ENCODE measurements around the gene NRG2. TPM values are rescaled to one million over a fixed set of nuclear protein-coding genes. Genes with fewer than 3 reads are reported as not detected.

NRG2 gene
- polyA plus RNA-seq, 3 donors: 1.3 to 1.9 (median 1.7) TPM

GRCh38 chr5:139816566-139816965 lies 226.5 kb downstream of the NRG2 start:
- DNase-seq (ENCODE audit: extremely low read depth in 1 of 11, low read depth in 9 of 11, low spot score in 4 of 11): no peak

DNA sequence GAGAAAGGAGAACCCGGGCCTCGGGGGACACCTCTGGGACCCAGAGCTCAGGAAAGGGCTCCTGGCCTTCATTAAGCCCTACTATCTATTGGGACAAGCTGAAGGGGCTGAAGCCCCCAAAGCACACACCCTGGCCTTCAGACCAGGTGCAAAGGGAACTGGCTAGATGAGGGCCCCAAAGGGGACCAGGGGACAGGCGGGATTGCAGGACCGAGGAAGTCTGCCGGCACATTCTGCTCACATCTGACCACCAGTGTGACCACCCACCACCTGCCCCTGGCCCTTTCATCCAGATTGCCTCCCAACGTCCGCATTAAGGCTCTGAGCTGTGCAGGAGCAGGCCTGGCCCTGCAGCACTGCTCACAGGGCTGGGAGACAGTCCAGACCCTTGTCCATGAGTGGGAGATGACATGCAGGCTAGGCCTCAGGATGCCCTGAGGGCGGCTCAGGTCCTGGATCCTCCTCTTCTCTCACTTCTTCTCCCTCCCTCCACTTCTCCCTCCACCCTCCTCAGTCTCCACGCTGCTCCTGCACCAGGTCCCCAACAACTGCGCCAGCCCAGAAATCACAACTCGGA lies 228.3 kb downstream of the NRG2 start:
- DNase-seq (ENCODE audit: extremely low read depth in 1 of 11, low read depth in 9 of 11, low spot score in 4 of 11): no peak

DNA sequence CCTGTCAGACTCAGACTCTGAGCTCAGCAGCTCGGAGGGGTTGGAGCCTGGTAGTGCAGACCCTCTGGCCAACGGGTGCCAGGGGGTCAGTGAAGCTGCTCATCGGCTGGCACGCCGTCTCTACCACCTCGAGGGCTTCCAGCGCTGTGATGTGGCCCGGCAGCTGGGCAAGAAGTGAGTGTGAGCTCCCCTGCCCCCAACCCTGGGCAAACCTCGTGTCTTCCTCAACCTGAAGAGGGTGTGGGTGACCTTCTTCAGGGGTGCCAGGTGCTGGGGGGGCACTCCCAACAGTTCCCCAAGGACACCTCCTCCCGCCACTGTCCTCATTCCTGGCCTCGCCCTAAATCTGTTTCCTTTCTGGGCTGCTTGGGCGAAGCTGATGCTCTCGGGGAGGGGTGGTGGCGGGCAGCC lies 228.9 kb downstream of the NRG2 start:
- no peak for DNase-seq (ENCODE audit: extremely low read depth in 1 of 11, low read depth in 9 of 11, low spot score in 4 of 11)

DNA sequence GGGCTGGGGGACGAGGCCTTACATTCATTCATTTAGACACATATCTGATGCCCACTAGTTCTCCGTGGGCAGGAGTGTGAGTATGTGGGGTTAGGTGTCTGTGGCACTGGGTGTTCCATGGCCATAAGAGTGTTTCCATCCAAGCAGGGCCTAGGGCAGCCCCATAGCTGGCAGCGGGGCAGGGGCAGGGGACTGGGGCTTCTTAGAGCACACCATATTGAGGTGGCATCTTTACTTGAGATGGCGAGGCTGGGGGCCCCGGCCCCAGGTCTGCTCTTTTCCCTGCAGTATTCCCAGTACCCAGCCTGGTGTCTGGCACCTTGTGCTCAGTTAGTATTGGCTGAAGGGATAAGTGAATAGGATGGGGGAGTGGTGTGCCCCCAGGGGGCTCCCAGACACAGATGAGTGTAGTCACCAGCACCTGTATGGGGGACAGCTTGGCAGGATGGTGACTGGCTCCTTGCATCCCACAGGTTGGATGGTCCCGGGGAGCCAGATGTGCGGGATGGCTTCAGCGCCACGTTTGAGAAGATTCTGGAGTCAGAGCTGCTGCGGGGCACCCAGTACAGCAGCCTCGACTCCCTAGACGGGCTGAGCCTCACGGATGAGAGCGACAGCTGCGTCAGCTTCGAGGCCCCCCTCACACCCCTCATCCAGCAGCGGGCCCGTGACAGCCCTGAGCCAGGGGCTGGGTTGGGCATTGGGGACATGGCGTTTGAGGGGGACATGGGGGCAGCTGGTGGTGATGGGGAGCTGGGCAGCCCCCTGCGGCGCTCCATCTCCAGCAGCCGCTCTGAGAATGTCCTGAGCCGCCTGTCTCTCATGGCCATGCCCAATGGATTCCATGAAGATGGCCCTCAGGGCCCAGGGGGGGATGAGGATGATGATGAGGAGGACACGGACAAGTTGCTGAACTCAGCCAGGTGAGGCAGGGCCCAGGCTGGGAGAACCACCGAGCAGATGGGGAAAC lies 230.0 kb downstream of the NRG2 start:
- no peak for DNase-seq (ENCODE audit: extremely low read depth in 1 of 11, low read depth in 9 of 11, low spot score in 4 of 11)

DNA sequence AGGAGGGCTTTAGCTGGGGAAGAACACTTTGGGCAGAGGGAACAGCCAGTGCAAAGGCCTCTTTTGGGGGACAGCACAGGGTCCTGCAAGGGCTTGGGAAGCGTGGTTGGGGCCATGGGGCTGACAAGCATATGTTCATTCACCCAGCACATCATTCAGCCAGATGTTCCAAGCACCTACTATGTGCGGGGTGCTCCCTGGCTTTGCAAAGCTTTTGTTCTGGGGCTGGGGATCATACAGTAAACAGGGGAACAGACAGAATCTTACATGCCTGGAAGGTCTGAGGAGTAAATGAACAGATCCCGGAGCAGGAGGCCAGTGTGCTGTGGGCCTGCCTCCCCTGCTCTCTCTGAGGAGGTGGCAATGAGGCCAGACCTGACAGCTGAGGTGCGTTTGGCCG lies 230.8 kb downstream of the NRG2 start:
- no peak for DNase-seq (ENCODE audit: extremely low read depth in 1 of 11, low read depth in 9 of 11, low spot score in 4 of 11)

GRCh38 chr5:139811274-139811607 lies 231.9 kb downstream of the NRG2 start:
- DNase-seq (ENCODE audit: extremely low read depth in 1 of 11, low read depth in 9 of 11, low spot score in 4 of 11): no peak

GRCh38 chr5:139810341-139811273 lies 232.5 kb downstream of the NRG2 start:
- no peak for DNase-seq (ENCODE audit: extremely low read depth in 1 of 11, low read depth in 9 of 11, low spot score in 4 of 11)

GRCh38 chr5:139809331-139809810 lies 233.7 kb downstream of the NRG2 start:
- no peak for DNase-seq (ENCODE audit: extremely low read depth in 1 of 11, low read depth in 9 of 11, low spot score in 4 of 11)

GRCh38 chr5:139808481-139809330 lies 234.4 kb downstream of the NRG2 start:
- DNase-seq (ENCODE audit: extremely low read depth in 1 of 11, low read depth in 9 of 11, low spot score in 4 of 11): peak in 5 of 11 donors; percentile 20 to 50 (median 38)

- DNase-seq (ENCODE audit: extremely low read depth in 1 of 11, low read depth in 9 of 11, low spot score in 4 of 11): no peak
Observed at GRCh38 chr5:139807647-139808030, 235.5 kb downstream of the NRG2 start.

GRCh38 chr5:139806726-139807646 lies 236.1 kb downstream of the NRG2 start:
- no peak for DNase-seq (ENCODE audit: extremely low read depth in 1 of 11, low read depth in 9 of 11, low spot score in 4 of 11)

GRCh38 chr5:139806111-139806510 lies 237.0 kb downstream of the NRG2 start:
- DNase-seq (ENCODE audit: extremely low read depth in 1 of 11, low read depth in 9 of 11, low spot score in 4 of 11): no peak

DNA sequence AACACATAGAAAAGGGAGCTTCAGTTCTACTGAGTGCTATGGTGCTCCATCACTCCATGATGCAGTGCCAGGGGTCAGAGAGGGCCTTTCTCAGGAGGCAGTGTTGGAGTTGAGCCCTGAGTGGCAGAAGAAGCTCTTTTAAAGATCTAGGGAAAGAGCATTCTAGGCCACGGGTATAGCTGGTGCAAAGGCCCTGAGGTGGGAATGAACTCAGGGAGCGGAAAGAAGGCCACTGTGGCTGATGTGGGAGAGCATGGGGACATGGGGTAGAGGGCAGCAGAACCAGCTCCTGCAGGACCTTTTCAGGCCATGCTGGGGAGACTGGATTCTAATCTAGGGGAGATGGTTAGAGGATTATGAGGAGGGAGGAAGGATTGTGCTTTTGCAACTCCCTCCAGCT lies 237.6 kb downstream of the NRG2 start:
- DNase-seq (ENCODE audit: extremely low read depth in 1 of 11, low read depth in 9 of 11, low spot score in 4 of 11): no peak

DNA sequence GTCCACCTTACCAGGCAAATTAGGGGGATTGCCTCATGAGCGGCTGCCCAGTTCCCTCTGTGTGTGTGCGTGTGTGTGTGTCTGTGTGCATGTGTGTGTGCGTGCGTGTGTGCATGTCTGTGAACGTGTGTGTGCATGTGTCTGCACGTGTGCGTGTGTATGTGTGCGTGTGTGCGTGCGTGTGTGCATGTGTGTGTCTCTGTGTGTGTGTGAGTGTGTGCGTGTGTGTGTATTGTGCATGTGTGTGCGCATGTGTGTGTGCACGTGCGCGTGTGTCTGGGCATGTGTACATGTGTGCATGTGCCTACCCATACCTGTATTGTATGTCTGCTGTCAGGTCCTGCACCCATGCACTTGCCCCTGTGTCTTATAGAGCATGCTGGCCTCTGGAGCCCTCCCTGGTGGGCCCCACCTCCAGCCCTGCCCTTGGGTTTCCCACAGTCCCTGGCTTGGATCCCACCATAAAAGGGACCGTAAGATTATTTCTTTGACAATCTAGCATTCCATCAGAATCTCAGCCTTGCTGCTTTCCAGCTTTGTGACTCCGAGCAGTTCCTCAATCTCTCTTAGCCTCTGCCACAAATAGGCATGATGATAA lies 238.2 kb downstream of the NRG2 start:
- DNase-seq (ENCODE audit: extremely low read depth in 1 of 11, low read depth in 9 of 11, low spot score in 4 of 11): no peak

GRCh38 chr5:139803978-139804377 lies 239.1 kb downstream of the NRG2 start:
- no peak for DNase-seq (ENCODE audit: extremely low read depth in 1 of 11, low read depth in 9 of 11, low spot score in 4 of 11)

DNA sequence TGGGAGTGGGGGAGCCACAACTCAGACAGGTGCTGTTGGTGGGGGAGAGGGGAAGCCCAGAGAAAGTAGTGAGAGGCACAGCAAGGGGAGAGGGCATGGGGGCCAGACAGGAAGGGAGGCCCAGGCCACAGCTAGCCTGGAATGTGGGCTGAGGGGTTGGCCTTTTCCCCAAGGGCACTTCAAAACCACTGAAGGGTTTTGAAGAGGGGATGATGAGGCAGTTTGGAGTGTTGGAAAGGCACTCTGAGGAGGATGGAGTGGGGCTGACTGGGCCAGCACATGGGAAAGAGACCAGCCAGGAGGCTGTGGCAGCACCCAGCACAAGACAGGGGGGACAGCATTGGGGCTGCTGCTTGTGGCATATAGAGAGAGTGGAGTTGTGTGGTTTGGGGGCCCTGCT lies 243.7 kb downstream of the NRG2 start:
- DNase-seq (ENCODE audit: extremely low read depth in 1 of 11, low read depth in 9 of 11, low spot score in 4 of 11): no peak

DNA sequence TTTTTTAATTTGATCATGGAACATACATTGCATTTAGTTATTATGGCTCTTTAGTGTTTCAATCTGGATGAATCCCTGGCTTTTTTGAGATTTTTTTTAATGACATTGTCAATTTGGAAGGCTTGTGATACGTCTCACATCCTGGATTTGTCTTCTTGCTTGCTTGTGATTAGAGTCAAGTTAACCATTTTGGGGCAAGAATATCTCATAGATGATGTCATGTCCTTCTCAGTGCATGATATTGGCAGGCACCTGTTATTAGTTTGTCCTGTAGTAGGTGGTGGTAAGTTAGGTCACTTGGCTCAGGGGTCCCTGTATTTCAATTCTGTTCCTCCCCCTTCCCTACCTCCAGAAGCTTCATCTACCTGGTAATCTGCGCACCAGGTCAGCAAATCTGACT lies 244.2 kb downstream of the NRG2 start:
- no peak for DNase-seq (ENCODE audit: extremely low read depth in 1 of 11, low read depth in 9 of 11, low spot score in 4 of 11)
